Activated T-helper 1 cell treated with Interleukin-2 at 50 U/mL for 16 hours (primary cell): ENCODE measurements around the gene AKT1S1.

Experiments used
- DNase-seq: peaks from one replicate; pipeline ENCODE4 v3.0.0-alpha.2; 2020; ENCODE audit warnings: low read depth

Gene AKT1S1

DNA sequence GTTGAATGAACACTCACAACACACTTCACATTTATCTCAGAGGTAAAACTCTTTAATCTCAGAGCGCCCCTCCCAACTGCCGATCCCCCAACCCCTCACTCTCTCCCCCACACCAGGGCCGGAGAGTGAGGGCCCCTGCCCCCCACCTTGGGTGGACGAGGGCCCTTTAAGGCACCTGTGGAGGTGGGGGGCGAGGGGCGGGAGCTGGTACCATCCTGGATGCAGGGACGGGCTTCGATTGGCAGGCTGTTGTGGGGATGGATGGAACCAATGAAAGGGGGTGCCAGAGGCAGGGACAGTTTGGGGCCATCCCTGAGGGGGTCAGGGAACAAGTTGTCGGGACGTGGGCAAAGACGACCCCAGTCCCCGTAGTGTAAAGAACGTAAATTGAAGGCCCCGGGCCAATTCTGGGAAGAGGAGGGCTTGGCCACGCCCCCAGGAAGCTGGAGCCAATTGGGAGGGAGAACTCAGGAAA, 8.1 kb downstream of the AKT1S1 start:
- DNase-seq: no peak

DNA sequence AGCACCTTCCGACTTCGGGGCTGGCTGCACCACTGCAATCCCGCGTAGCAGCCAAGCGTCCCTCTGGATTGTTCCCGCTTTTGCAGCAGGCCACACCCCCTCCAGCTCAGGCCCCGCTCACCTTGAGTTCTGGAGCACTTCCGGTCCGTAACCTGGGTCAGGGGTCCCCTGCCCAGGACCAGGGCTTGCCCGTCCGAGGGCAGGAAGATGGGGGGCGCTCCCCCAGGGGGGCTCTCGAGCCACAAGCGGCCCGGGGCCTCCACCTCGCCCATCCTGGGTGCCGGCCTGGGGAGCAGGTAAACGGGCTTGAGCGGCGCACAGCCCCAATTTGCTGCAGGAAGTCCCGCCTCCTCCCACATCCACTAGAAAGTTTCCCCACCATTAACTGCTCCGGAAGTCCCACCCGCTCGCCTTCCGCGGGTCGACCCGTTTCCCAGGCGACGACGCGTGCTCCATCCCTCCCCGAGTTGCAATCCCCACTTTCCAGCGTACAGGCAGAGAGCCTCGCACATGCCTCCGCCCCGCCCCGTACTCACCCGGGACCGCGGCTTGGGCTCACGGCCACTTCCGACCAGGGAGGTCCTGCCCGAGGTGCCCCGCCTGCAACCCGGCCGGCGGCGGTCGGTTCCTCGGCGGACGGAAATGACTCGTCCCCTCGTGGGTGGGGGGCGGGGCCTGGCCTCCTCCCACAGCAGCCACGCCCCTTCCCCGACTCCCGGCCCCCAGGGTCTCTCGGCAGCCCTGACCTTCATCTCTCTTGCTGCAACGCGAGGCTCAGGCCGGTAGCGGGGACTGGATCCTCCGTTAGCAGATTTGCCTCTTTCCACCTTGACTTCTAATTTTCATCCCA, 10.0 kb downstream of the AKT1S1 start, which contains the start of gene PNKP:
TSS of gene PNKP (minus strand) at position 644 of the 850 bp plus-strand sequence. CDS start at position 272, 372 bp downstream.
- DNase-seq: peak; percentile 78

DNA sequence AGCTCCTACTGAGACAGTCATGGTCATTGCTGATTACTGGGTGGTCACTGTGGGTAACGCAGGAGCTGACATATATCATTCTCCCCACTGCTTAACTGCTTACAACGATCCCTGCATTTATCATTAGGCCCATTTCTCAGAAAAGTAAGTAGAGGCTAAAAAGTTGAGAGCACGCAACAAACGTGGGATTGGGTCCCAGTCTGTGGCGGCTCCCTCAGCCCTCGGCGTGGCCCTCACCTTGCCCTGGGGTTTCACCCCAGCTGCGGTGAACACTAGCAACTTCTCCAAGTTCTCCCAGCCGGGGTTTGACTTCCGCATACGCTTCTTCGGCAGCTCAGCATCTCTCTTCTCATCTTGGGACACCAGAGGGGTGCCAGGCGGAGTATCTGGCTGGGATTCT, 12.3 kb downstream of the AKT1S1 start:
- no peak for DNase-seq

DNA sequence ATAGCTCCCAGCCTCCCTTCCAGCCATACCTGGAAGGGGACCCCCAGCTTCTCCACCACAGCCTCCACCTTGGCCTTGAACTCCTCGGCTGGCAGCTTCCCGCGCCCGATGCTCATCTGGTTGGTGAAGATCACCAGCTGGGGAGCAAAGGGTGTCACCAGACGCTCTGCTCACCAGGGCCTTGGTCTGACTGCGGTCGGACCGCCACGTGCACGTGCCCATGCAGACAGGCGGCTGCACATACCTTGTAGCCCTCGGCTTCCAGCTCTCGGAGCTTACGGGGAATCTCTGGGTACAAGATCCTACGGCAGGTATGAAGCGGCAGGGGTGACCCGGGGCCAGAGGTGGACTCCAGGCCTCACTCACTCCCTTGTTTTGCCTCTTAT, 13.2 kb downstream of the AKT1S1 start:
- DNase-seq: no peak

DNA sequence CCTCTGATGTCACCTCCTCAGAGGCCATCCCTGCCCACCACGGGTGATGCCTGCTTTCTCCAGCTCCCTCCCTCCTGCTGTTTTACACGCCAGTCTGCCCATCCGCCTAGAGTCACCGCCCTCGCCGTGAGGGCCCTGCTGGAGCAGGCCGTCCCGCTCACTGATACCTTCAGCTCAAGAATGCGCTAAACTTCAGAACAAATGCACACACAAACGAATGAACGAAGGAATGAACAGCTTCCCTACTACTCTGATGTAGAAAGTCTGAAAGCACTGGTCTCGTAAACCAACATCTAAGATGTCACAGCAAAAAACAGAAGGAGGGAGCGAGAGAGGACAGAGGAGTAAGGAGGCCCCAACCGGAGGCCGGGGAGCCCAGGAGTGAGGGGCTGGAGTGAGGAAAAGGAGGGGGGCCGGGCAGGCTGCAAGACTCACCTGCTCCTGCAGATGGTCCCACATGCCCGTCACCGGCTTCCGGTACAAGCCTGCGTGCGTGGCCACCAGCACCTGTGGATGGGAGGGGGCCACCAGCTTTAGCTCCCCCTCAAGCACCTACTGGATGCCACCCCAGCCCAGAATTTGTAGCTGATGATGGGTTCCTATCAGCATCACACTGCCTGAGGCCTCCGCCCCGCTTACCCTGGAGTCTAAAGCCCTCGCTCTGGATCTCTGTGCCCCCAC, 13.8 kb downstream of the AKT1S1 start:
- no peak for DNase-seq

DNA sequence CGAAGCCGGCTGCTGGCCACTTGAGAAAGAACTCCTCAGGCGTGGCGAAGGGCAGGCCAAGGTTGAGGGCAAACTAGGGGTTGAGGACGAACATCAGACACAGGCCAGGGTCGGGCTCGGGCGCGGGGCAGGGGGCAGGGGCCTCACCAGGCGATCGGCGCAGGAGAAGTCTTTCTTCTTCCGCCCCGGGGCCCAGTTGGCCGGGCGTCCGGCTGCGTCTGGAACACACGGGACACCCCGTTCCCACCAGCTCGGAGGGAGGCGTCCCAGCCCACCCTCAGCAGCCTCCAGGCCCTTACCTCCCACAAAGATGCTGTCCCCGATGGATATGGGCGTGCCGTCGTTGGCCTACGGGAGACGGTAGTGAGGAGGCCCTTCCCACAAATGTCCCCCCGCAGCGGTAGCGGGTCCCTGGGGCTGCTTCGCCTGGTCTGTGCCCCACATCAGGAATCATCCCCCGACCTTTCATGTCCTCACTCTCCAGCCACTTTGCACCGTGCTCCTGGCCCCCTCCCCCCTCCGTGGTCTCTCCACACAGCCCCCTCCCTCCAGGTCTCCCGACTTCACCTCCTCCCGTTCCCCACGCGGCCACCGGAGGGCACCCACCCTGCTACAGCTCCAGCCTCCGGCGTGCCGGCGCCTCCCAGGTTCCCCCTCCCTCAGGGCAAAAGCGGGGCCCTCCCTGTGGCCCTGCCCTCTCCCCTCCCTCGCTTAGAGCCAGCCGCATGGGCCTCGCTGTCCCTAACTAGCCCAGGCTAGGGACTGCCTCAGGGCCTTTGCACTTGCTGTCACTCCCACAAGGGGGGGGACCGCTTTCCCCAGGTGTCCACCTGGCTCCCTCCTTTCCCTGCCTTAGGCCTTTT, 14.5 kb downstream of the AKT1S1 start:
- DNase-seq: no peak

DNA sequence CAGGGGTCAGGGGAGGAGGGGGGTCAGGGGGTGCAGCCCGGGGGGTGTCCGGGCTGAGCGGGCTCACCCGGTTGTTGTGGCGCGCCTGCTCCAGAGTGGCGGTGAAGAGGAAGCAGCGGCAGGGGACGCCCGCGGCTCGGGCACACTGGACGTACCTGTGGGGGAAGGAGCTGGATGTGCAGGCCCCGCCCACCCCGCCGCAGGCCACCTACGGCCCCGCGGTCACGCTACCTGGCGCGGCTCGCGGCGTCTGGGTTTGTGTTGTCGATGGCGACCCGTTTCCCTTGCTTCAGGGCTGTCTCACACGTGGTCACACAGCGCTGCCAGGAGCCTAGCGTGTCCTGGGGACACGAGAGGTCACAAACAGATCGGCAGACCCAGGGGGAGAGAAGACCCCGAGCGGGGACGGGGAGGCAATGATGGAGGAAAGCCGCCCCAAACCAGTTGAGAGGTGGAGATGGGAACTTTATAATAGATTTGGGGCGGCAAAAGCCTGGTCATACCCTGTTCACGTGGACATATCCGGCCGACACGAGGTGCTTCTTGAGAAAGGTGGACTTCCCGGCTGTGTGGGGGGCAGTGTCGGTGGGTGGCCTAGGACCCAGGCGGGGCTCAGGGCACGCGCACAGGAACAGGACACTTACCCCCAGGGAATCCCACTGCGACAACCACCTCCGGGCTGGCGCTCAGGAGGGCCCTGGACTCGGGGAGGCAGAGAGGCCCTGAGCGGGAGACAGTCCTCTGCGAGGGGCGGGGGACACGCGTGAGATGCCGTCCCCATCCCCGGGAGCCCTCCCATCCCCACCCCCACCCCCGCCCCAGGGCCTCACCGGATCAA, 15.4 kb downstream of the AKT1S1 start:
- no peak for DNase-seq

DNA sequence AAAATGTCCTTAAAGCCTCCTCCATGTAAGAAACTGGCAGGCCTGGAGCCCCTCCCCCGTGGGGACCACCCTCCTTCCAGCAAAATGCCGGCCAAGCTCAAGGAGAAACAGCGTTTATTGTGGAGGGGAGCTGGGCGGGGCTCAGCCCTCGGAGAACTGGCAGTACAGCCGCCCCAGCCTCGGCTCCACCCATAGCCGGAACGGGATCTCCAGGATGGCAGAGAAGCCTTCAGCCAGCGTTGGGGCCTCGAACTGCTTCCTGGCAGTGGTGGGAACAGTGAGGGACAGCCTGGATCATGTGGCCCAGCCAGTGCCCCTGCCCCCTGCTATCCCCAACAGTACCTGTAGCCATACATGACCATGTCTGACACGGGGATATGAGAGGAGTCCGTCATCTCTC, 16.0 kb downstream of the AKT1S1 start:
- DNase-seq: no peak

DNA sequence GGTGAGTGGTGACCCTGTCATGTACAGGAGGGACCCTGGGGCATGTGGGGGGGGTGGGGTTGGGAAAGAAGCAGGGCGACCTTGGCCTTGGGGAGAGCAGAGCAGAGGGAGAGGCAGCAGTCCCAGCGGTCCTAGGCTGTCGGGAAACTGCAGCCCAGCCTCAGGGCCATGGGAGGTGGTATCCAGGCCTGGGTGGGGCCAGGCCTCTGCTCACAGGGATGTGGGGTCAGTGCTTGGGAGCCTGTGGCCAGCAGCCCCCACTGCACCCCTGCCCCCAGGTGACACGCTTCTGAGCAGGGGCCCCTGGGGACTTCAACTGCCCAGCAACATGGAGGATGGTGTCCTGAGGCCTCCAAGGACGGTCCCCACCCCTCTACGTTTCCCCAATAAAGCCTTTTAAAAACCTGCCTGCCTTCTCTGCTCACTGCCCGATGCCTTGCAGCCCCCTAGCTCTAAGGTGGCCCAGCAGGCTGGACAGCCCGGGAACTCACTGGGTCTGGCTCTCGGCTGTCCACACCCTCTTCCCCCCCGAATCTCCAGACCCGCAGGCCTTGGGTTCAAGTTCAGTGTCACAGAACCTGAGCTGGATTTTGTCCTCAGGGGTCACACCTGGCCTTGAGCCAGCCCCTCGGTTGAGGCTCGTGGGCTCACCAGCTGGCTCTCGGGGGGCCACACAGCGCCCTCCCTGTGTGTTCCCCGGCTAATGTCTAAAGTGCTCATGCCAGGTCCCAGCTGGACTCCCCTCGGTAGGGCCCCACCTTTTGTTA, 16.6 kb downstream of the AKT1S1 start:
- DNase-seq: no peak

DNA sequence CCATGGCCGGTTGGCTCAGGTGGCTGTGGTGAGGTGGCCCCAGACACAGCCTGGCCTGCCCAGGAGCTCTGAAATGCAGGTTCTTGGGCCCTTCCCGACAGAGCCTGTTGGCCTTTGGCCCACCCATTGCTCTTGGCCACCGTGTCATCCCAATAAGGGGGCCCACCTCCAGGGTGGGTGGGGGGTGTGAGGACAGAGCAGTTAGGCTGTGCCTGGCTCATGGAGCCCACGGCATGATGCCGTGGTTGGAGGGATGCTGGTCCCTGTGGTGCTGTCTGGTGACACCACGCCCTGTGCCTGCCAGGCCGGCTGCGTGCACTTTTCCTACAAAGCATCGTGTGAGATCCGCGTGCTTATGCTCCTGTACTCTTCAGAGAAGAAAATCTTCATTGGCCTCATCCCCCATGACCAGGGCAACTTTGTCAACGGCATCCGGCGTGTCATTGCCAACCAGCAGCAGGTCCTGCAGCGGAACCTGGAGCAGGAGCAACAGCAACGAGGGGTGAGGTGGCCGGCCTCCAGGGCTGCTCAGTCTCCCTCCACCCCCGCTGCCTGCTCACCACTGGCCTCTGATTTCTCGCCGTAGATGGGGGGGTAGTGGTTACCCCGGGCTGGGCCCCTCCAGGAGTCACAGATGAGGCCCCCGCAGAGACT, 17.3 kb downstream of the AKT1S1 start:
- no peak for DNase-seq

DNA sequence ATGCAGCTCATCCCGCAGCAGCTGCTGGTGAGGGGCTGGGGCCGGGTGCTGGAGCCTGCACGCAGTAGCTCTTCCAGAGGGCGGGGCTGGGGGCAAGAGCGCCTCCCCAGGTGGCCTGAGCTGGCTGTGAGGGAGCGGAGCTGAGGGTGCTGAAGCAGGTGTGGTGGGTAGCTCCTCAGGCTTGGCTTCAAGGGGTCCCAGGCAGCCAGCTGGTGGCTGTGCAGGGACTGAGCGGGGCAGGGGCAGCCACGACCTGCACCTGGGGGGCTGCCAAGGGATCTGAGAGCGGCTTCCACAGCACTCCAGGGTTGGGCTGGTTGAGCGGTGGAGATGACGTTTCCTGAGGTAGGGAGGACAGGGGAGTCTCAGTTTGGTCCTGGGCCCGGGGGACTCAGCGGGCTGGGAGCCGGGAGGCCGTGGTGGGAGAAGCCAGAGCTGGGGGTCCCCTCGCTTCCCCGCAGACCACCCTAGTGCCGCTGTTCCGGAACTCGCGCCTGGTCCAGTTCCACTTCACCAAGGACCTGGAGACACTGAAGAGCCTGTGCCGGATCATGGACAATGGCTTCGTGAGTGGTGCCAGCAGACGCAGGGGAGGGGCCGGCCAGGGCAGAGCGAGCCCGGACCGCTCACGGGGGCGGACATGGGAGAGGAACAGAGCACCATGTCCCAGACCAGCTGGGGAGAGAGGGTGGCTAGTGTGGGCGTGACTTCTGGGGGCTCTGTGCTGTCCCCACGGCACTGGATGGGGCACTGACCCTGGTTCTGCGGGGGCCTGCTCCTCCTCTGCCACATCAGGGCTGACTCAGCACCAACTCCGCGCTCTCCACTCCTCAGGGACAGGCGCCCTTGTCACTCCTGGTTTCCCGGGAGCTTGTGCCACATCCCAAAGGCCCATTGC, 18.8 kb downstream of the AKT1S1 start:
- no peak for DNase-seq

DNA sequence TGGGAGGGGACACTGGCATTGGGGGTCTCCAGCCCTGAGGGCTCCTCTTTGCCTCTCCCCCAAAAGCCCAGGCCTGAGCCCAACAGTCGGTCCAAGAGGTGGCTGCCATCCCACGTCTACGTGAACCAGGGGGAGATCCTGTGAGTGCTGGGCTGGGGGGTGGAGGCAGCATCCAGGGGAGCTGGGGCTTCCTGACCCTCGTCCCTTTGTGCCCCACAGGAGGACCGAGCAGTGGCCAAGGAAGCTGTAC, 19.4 kb downstream of the AKT1S1 start:
- no peak for DNase-seq

DNA sequence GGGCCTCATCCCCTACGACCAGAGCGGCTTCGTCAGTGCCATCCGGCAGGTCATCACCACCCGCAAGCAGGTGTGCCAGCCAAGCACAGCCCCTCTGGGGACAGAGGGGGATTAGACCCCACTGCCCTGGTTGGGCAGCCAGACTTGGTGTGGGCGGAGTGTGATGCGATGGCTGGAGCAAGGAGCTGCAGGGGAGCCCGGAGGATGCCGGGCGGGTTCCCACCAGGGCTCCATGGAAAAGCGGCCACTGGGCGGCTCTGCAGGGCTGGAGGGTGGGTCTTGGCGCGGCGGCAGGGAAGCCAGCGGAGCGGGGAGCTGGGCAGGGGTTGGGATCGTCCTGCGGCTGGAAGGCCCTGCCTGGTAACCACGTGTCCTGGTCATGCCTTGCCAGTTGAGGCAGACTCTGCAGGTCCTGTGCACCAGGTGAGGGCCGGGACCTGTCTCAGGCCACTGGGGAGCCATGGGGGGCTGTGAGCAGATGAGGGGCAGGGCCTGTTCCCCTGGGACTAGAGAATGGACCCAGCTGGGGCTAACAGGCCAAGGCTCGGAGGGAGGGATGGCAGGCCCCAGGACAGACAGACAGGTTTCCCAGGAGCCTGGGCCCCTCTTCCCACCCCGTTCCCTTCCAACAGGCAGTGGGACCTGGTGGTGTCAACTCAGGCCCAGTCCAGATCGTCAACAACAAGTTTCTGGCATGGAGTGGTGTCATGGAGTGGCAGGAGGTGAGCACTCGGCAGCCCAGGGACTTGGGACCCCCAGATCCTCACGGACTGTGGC, 19.9 kb downstream of the AKT1S1 start:
- no peak for DNase-seq

DNA sequence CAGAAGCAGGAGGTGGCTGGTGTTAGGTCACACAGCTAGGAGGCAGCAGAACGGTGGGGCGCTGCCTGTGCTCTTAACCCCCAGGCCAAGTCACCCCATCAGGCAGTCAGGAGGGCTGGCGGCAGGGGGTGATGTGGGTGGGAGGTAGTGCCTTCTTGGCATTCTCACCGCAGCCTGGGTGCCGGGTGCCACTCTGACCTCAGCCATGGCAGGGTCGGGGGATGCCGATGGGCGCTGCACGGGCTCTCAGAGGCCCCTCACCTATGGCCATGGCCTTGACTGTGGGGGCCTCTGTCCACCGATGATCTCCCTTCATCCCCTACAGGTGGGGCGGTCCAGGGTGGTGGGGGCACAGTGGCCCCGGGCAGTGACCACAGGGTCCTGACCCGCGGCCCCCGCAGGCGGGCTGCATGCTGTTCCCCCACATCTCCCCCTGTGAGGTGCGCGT, 20.6 kb downstream of the AKT1S1 start:
- no peak for DNase-seq

DNA sequence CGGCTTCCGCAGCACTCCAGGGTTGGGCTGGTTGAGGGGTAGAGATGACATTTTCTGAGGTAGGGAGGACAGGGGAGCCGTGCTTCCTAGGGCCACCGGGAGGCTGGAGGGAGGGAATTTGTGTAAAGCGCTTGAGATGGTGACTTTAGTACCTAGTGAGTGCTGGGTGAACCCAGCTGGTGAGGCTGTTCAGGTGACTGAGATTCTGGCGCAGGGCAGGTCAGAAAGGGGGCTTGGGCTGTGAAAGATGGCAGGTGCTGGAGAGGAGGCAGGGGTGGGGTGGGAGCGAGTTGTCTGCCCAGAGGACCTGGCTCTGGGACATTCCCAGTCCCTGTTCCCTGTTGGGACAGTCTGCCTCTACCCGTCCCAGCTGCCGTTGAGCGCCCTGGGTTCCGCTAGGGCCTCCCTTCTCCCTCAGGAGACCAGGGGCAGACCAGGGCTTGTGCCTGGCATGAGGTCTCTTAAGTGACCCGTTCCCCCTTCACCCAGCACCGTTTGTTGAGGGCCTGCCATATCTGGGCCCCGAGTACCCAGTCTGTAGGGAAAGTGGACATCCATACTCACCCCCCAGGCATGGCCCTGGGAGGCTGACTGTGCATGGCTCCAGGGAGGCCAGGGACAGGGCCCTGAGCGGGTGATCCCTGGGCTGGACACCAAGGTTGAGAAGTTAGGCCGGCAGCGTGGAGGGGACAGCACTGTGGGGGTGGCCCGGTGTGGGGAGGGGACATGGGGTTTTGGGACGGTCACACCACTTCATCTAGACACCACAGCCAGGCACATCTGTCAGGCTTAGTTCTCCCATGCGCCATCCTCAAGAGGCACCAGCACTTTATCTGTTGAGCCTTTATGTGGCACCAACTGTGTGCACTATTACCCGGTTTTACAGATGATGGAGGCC, 21.2 kb downstream of the AKT1S1 start:
- no peak for DNase-seq

DNA sequence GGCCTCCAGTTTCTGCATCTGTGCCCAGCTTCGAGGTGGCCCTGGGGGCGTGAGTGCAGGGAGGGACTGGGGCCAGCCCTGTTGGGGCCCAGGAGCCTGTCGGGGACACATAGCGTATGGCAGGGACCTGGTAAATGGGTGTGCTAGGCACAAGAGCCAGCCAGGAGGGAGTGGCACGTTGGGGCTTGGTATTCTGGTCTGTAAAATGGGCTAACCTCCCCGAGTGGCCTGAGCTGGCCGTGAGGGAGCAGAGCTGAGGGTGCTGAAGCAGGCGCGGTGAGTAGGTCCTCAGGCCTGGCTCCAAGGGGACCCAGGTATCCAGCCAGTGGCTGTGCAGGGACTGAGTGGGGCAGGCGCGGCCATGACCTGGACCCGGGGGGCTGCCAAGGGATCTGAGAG, 21.9 kb downstream of the AKT1S1 start:
- DNase-seq: no peak
